ENCODE results near the gene THSD4. TPM values are rescaled to one million over a fixed set of nuclear protein-coding genes. Genes with fewer than 3 reads are reported as not detected.

The THSD4 gene
- total RNA-seq, 1 donor = 50.9 TPM

DNA sequence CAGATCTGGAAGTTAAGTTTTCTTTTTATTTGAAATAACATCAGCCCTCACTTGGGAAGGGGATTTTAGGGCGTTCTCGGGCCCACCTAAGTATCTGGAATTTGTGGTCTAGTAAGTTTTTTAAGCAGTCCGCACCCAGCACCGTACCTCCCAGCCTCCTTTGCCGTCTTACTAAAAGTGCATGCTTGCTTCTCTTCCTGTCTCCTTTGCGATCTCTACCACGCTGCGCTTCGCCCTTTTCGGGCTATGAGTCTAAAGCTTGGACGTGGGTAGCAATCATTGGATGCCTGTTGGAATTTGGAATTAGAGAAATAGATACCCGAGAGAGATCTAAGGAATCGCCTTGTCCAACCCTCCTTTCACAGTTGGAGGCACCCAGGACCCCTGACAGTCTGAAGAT is 1.1 kb downstream of the THSD4 start:
- peak; percentile 49 for DNase-seq (ENCODE audit: low read depth)
- peak overlapping the region; percentile 78 for H3K4me3 ChIP-seq (ENCODE audit: low read depth, low read length)
- TF ChIP-seq, protein P1, sequence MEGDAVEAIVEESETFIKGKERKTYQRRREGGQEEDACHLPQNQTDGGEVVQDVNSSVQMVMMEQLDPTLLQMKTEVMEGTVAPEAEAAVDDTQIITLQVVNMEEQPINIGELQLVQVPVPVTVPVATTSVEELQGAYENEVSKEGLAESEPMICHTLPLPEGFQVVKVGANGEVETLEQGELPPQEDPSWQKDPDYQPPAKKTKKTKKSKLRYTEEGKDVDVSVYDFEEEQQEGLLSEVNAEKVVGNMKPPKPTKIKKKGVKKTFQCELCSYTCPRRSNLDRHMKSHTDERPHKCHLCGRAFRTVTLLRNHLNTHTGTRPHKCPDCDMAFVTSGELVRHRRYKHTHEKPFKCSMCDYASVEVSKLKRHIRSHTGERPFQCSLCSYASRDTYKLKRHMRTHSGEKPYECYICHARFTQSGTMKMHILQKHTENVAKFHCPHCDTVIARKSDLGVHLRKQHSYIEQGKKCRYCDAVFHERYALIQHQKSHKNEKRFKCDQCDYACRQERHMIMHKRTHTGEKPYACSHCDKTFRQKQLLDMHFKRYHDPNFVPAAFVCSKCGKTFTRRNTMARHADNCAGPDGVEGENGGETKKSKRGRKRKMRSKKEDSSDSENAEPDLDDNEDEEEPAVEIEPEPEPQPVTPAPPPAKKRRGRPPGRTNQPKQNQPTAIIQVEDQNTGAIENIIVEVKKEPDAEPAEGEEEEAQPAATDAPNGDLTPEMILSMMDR (IDR thresholded peaks at IDR 0.05; ENCODE audit: insufficient read depth, low read length) = no peak

DNA sequence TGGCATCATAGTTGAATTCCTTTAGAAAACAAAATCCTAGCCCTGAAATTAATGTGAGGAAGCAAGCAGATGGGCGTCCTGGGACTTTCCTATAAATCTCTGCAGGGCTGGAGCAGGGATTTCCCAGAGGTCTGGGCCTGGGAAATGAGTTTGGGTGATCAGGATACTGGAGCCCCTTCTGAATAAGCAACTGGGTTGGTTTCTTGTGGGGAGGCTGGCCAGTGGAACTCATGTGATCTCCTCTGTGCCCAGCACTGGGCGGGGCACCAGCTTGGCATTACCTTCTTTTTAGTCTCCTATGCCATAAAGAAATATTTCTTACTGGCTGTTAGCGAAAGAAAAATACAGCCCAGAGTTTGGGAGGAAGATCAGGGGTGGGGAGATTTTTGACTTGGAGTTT is 1.7 kb downstream of the THSD4 start:
- peak; percentile 37 for DNase-seq (ENCODE audit: low read depth)
- TF ChIP-seq, protein P1 (IDR thresholded peaks at IDR 0.05; ENCODE audit: insufficient read depth, low read length) = no peak
- peak overlapping the region; percentile 78 for H3K4me3 ChIP-seq (ENCODE audit: low read depth, low read length)

DNA sequence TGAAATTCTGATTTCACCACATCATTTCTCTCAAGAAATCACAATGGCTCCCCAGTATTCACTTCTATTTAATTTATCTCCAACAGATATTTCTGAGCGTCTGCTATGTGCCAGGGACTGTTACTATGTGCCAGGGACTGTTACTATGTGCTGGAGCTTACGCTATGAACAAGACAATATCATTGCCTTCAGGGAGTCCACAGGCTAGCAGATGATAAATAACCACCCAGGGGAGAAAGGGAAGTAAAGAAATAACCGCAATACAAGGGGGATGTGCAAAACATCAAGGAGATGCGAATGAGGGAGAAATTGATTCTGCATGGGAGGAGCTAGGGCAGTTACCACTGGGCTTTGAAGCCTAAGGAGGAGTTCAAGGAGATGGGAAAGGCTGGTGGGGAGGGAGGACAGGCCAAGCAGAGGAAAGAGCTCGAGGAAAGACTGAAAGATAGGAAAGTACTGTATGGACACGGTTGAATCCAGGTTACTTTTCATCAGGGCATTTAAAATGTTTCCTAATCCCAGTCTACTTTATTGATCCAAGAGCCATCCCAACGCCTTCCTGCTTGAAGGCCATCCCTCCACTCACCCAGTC is 2.5 kb downstream of the THSD4 start:
- no peak overlapping the region for H3K4me3 ChIP-seq (ENCODE audit: low read depth, low read length)

DNA sequence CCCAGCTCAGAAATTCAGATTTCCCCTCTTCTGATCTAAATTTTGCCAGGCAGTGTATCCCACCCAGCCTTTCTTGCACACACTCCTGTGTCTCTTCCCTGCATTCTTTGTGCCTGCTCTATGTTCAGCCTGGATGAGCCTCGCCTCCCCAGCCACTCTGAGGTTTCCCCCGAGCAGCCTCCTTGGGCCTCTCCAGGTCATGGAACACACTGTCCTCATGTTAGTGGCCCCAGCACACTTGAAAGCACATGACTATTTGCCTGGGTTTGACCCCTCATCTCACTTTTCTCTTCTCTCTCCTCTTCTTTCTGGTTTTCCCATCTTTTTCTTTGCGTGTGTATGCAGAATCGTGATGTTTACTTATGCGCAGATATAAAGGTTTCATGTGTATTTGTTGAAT is 3.1 kb downstream of the THSD4 start:
- TF ChIP-seq, protein P1 (IDR thresholded peaks at IDR 0.05; ENCODE audit: insufficient read depth, low read length) = no peak

More for the DNA sequence above, 2.5 kb downstream of the THSD4 start:
- TF ChIP-seq, protein P1 (IDR thresholded peaks at IDR 0.05; ENCODE audit: insufficient read depth, low read length) = no peak
- DNase-seq (ENCODE audit: low read depth) = no peak

DNA sequence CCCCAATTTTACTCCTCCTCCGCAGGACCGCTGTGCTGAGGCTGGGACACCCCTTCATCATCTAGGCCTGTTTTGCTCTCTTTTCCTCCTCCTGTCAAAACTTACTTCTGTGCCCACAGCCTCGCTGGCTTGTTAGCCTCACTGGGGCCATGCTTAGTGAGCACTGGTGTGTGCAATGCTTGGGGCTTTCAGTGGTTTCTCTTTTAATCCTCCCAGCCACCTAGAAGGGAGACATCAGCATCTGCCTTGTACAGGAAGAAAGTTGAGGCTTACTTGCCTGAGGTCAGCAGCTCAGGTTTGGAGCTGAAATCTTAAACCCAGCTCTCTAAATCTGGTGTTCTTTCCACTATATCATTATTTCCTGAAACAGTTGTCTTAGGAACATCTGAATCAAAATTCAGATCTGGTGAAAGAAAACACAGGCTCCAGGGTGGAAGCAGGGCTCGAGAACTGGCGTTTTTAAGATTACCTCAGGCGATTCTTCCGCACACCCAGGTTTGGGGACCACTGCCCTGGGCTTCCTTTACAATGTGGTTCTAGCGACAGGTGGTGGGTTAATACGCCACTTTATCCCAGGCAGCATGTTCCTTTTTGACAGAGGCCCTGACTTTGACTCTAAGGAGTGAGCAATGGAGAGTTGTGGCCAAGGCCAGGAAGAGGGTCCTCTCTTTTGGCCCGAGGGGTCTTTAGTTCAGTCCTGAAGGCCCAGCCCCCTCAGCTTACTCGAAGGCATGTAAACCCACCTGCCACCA is 3.8 kb downstream of the THSD4 start:
- H3K4me3 ChIP-seq (ENCODE audit: low read depth, low read length) = no peak overlapping the region
- TF ChIP-seq, protein P1 (IDR thresholded peaks at IDR 0.05; ENCODE audit: insufficient read depth, low read length) = no peak
- DNase-seq (ENCODE audit: low read depth) = no peak

More for the DNA sequence above, 3.1 kb downstream of the THSD4 start:
- no peak overlapping the region for H3K4me3 ChIP-seq (ENCODE audit: low read depth, low read length)
- DNase-seq (ENCODE audit: low read depth) = no peak

DNA sequence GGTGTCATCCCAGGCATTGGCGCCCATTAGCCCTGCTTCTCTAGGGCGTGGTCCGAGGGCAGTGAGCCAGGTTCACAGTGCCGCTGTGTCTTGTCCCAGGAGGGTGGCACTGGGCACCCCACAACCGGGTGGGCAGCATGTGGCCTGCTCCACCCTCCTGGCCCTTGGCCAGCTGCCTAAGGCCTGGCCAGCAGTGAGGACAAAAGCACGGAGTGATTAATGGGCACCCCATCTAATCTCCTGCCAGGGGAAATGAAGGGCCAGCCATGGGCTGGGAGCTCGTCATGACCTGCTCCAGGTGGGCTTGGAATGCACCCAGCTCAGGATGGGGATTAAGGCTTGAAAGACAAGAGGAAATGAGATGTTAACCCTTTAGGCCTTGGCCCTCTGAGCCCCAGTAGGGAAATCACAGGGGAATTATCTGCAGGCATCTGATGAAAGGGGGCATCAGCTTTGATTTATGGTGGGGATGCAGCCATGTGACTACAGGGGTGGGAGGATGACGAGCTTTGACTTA is 5.2 kb downstream of the THSD4 start:
- TF ChIP-seq, protein P1 (IDR thresholded peaks at IDR 0.05; ENCODE audit: insufficient read depth, low read length) = no peak
- H3K4me3 ChIP-seq (ENCODE audit: low read depth, low read length) = no peak overlapping the region
- DNase-seq (ENCODE audit: low read depth) = no peak

Data from fibroblast of the aortic adventitia (primary cell).